IMR-90 (cell line): ENCODE measurements around the gene KRT7. TPM values are rescaled to one million over a fixed set of nuclear protein-coding genes. Genes with fewer than 3 reads are reported as not detected.
A peak's percentile ranks its signal among the peaks of the same experiment; 100 is the strongest.

Experiments used
- ATAC-seq: fragments of 200-7000 bp; cut with Tn5 transposase; 2 replicates; pipeline ENCODE4 v1.9.1; 2020; ENCODE audit warnings: low read depth, mild to moderate bottlenecking, moderate library complexity
- BruUV-seq: library from RNA; stranded (reverse); fragments of 400-500 nt; replicated peaks from 2 replicates; lab custom pipeline; 2021; lab: Mats Ljungman, UMichigan
- CTCF ChIA-PET: fragments of 300-600 bp; formaldehyde crosslinking; extraction: SDS; loops from one replicate; lab custom pipeline; 2021; ENCODE audit warnings: antibody characterized with exemption; lab: Yijun Ruan, JAX
- POLR2A ChIA-PET: fragments of 300-600 bp; sonication (Branson Sonifier 250); formaldehyde crosslinking; loops from one replicate; lab custom pipeline; 2022; ENCODE audit warnings: antibody characterized with exemption; ENCODE audit not compliant: unreplicated experiment; lab: Charles Lee
- DNase-seq: peaks from one replicate; pipeline ENCODE4 v3.0.0; 2013
- H2AFZ ChIP-seq: replicated peaks from 2 replicates; pipeline ENCODE3; 2013; ENCODE audit warnings: low read length, mild to moderate bottlenecking; ENCODE audit not compliant: poor library complexity
- H2AK5ac ChIP-seq: 2 replicates; pipeline ENCODE4 v1.6.1; 2013; ENCODE audit warnings: low read depth, low read length, inconsistent platforms
- H2AK9ac ChIP-seq: replicated peaks from 2 replicates; pipeline ENCODE3; 2013; ENCODE audit warnings: mild to moderate bottlenecking, low read depth, low read length, moderate library complexity; ENCODE audit not compliant: poor library complexity
- H2BK120ac ChIP-seq: 2 replicates; pipeline ENCODE4 v1.6.1; 2013; ENCODE audit warnings: low read depth, low read length, inconsistent platforms
- H2BK15ac ChIP-seq: 3 replicates; pipeline ENCODE4 v1.6.1; 2013; ENCODE audit warnings: low read depth, low read length, inconsistent platforms
- H2BK20ac ChIP-seq: 2 replicates; pipeline ENCODE4 v1.6.1; 2013; ENCODE audit warnings: low read depth, mild to moderate bottlenecking, inconsistent platforms, low read length, moderate library complexity
- H2BK5ac ChIP-seq: 2 replicates; pipeline ENCODE4 v1.6.1; 2013; ENCODE audit warnings: mild to moderate bottlenecking, low read depth, low read length, inconsistent platforms; ENCODE audit not compliant: poor library complexity, severe bottlenecking
- H3K14ac ChIP-seq: replicated peaks from 2 replicates; pipeline ENCODE4 v1.6.1; 2013; ENCODE audit warnings: low read depth, low read length, inconsistent platforms
- H3K18ac ChIP-seq: 2 replicates; pipeline ENCODE4 v1.6.1; 2013; ENCODE audit warnings: low read depth, low read length, control low read depth
- H3K23ac ChIP-seq: 2 replicates; pipeline ENCODE4 v1.6.1; 2013; ENCODE audit warnings: low read depth, low read length, inconsistent platforms
- H3K27ac ChIP-seq: 2 replicates; pipeline ENCODE4 v1.5.1; 2013; ENCODE audit warnings: mild to moderate bottlenecking, control low read depth, low read length; ENCODE audit not compliant: insufficient read depth
- H3K27me3 ChIP-seq: 2 replicates; pipeline ENCODE4 v1.6.1; 2013; ENCODE audit warnings: low read length; ENCODE audit not compliant: control insufficient read depth, insufficient read depth
- H3K36me3 ChIP-seq: 2 replicates; pipeline ENCODE4 v1.6.1; 2013; ENCODE audit warnings: low read length, mixed read lengths; ENCODE audit not compliant: control insufficient read depth, insufficient read depth
- H3K4ac ChIP-seq: 2 replicates; pipeline ENCODE4 v1.6.1; 2013; ENCODE audit warnings: low read depth, low read length, inconsistent platforms
- H3K4me1 ChIP-seq: 2 replicates; pipeline ENCODE4 v1.6.1; 2013; ENCODE audit warnings: low read length, mixed read lengths; ENCODE audit not compliant: control insufficient read depth, insufficient read depth
- H3K4me2 ChIP-seq: 2 replicates; pipeline ENCODE4 v1.6.1; 2013; ENCODE audit warnings: low read depth, mild to moderate bottlenecking, control low read depth, low read length, moderate library complexity
- H3K4me3 ChIP-seq: 2 replicates; pipeline ENCODE4 v1.5.1; 2013; ENCODE audit warnings: low read depth, mild to moderate bottlenecking, control low read depth, low read length, moderate library complexity; ENCODE audit not compliant: insufficient read depth
- H3K56ac ChIP-seq: 2 replicates; pipeline ENCODE4 v1.6.1; 2013; ENCODE audit warnings: low read length, inconsistent platforms; ENCODE audit not compliant: insufficient read depth; ENCODE audit errors: extremely low read depth
- H3K79me1 ChIP-seq, 2 experiments: 2 replicates each; pipeline ENCODE4 v1.6.1; 2013; ENCODE audit warnings: low read length in 2 of 2, inconsistent platforms in 1 of 2, low read depth in 1 of 2
- H3K9ac ChIP-seq: 2 replicates; pipeline ENCODE4 v1.6.1; 2013; ENCODE audit warnings: low read depth, low read length, control low read depth
- H3K9me1 ChIP-seq: 2 replicates; pipeline ENCODE4 v1.6.1; 2013; ENCODE audit warnings: low read length, inconsistent platforms; ENCODE audit not compliant: insufficient read depth
- H3K9me3 ChIP-seq: 2 replicates; pipeline ENCODE4 v1.6.1; 2013; ENCODE audit warnings: low read length; ENCODE audit not compliant: control insufficient read depth, insufficient read depth
- H4K20me1 ChIP-seq: 2 replicates; pipeline ENCODE4 v1.6.1; 2013; ENCODE audit warnings: low read length, inconsistent platforms; ENCODE audit not compliant: insufficient read depth
- H4K5ac ChIP-seq: 2 replicates; pipeline ENCODE4 v1.6.1; 2013; ENCODE audit warnings: mild to moderate bottlenecking, low read depth, low read length, control low read depth
- H4K8ac ChIP-seq, 2 experiments: 2 replicates each; pipeline ENCODE4 v1.6.1; 2013; ENCODE audit warnings: low read depth in 2 of 2, low read length in 2 of 2, control low read depth in 1 of 2, inconsistent platforms in 1 of 2
- H4K91ac ChIP-seq: 2 replicates; pipeline ENCODE4 v1.6.1; 2013; ENCODE audit warnings: low read depth, low read length, inconsistent platforms; ENCODE audit not compliant: insufficient read depth
- BHLHE40 ChIP-seq: fragments of 150-350 bp; IDR thresholded peaks from 2 replicates; pipeline ENCODE4 v1.6.1; 2016; ENCODE audit warnings: mild to moderate bottlenecking, low read depth, low read length
- CEBPB ChIP-seq: IDR thresholded peaks from 2 replicates; pipeline ENCODE4 v1.6.1; 2012; ENCODE audit warnings: low read depth, low read length, improper control_type of control experiment
- CHD1 ChIP-seq: IDR thresholded peaks from 2 replicates; pipeline ENCODE4 v1.6.1; 2012; ENCODE audit warnings: low read depth, low read length, improper control_type of control experiment
- FOS ChIP-seq: fragments of 150-350 bp; IDR thresholded peaks from 2 replicates; pipeline ENCODE4 v1.6.1; 2016; ENCODE audit warnings: low read depth, low read length
- MAFK ChIP-seq: IDR thresholded peaks from 2 replicates; pipeline ENCODE4 v1.6.1; 2012; ENCODE audit warnings: low read depth, low read length, improper control_type of control experiment
- MXI1 ChIP-seq: IDR thresholded peaks from 2 replicates; pipeline ENCODE4 v1.6.1; 2012; ENCODE audit warnings: low read depth, mild to moderate bottlenecking, low read length, moderate library complexity, borderline replicate concordance
- NFE2L2 ChIP-seq: fragments of 150-350 bp; IDR thresholded peaks from 2 replicates; pipeline ENCODE4 v1.6.1; 2016; ENCODE audit warnings: low read depth, mild to moderate bottlenecking, low read length
- POLR2A ChIP-seq: IDR thresholded peaks from 2 replicates; pipeline ENCODE4 v1.6.1; 2012; ENCODE audit warnings: mild to moderate bottlenecking, low read depth, low read length
- RAD21 ChIP-seq: IDR thresholded peaks from 2 replicates; pipeline ENCODE4 v1.6.1; 2012; ENCODE audit warnings: low read length, improper control_type of control experiment
- RCOR1 ChIP-seq: IDR thresholded peaks from 2 replicates; pipeline ENCODE4 v1.6.1; 2012; ENCODE audit warnings: mild to moderate bottlenecking, low read length, improper control_type of control experiment; ENCODE audit not compliant: insufficient replicate concordance
- RFX5 ChIP-seq: IDR thresholded peaks from 2 replicates; pipeline ENCODE4 v1.8.0; 2012; ENCODE audit warnings: low read depth, mild to moderate bottlenecking, low read length, moderate library complexity
- SMC3 ChIP-seq: fragments of 150-350 bp; IDR thresholded peaks from 2 replicates; pipeline ENCODE4 v1.6.1; 2016; ENCODE audit warnings: low read depth, mild to moderate bottlenecking, antibody characterized with exemption, low read length, moderate library complexity
- WGBS, 2 experiments: methylation state at CpG; one replicate each; pipeline versions ENCODE4 v1.1.5 to v1.1.7; 2013; ENCODE audit warnings: missing lambda C conversion rate in 2 of 2; ENCODE audit not compliant: insufficient read length in 1 of 2; ENCODE audit errors: extremely low coverage in 2 of 2; 5-methylcytosine and 5-hydroxymethylcytosine counted together
- dilution Hi-C: fragments of 300-500 bp; cut with HindIII; formaldehyde crosslinking; loops from one replicate; pipeline ENCODE4 v1.14.3; 2018; ENCODE audit warnings: low sequenced_read_pairs; ENCODE audit not compliant: unreplicated experiment
- in situ Hi-C: fragments of 300-500 bp; cut with MboI; formaldehyde crosslinking; loops from 3 replicates; pipeline ENCODE4 v1.14.3; 2019; ENCODE audit warnings: low sequenced_read_pairs, inconsistent platforms, mixed read lengths
- intact Hi-C: fragments of 100-400 bp; cut with micrococcal nuclease; formaldehyde crosslinking; loops from 2 replicates; pipeline ENCODE4 v1.10.0; 2022
- polyA plus RNA-seq, 3 experiments: library from polyadenylated mRNA; depleted of rRNA; stranded (reverse); fragments of >200 nt; gene quantifications; 2 replicates each; pipeline ENCODE4 v1.2.3, GENCODE V29; 2012; ENCODE audit warnings: low replicate concordance in 1 of 3
- total RNA-seq: library from RNA; depleted of rRNA; stranded (reverse); fragments of >200 nt; gene quantifications from 2 replicates; pipeline ENCODE4 v1.2.3, GENCODE V29; 2012
- TF ChIP-seq, protein P1 (sequence below): fragments of 150-350 bp; IDR thresholded peaks from 2 replicates; pipeline ENCODE4 v1.6.1; 2017; ENCODE audit warnings: mild to moderate bottlenecking, antibody characterized with exemption, low read length, low read depth
- TF ChIP-seq, protein P2 (sequence below): fragments of 150-350 bp; IDR thresholded peaks from 2 replicates; pipeline ENCODE4 v1.6.1; 2016; ENCODE audit warnings: low read depth, mild to moderate bottlenecking, low read length, moderate library complexity, borderline replicate concordance
- TF ChIP-seq, protein P3 (sequence below): conservative IDR thresholded peaks from 2 replicates; pipeline ENCODE4 v1.5.1; 2012; ENCODE audit warnings: mild to moderate bottlenecking, low read depth, low read length, improper control_type of control experiment

Gene KRT7
- total and polyA plus RNA-seq, 2 of the 4 experiments (the other 2 are of a cell fraction), result 0.54 to 1.7 TPM

DNA sequence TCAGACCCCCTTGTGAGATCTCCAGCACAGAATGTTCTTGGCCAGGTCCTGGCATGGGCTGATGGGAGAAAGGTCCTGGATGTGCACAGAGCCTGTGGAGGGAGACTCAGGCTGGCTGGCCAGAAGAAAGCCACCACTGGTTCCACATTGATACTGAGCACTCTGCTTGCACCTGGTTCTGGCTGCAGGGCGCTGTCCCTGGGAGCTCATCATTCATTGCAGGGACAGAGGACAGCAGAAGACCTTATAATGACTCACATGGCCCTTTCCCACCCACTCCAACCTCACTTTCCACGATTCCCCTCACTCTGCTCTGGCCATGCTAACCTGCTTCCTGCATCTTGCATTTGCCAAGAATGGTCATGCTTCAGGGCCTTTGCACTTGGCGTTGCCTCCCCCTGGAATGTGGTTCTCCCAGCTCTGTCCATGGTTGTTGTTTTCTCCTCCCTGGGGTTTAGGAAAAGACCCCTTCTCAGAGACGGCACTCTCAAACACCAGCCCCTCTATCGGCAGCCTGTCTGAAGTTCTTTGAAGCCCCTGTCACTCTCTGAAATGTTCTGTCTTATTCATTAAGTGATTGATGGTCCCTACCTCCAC is 10.3 kb downstream of the KRT7 start:
- no peak overlapping the region for H3K4me2 ChIP-seq
- H3K9me3 ChIP-seq, result no peaks in the 10 kb centered on the region
- H3K4me3 ChIP-seq, result no peak overlapping the region
- peak overlapping the region; percentile 96 for H2AK5ac ChIP-seq
- H2BK20ac ChIP-seq, result peak overlapping the region; percentile 99
- ChIA-PET POLR2A (no interaction called here), CTCF (interaction anchor here (1.1 kb wide), 1 partner anchor 36 kb away, joined by 5 read pairs; no protein-coding TSS in a partner anchor)
- 75% methylated on average over 2 of the region's 5 CpGs; no CpG with 5 or more reads in 1 of the 2 experiments for WGBS, 2 experiments
- peak overlapping the region; percentile 37; the same call in 1 of the 2 replicates for H4K5ac ChIP-seq
- intact Hi-C loops (no loop called here), dilution Hi-C loops (no loop called here), in situ Hi-C loops (no loop called here)
- H3K9ac ChIP-seq, result no peak overlapping the region
- peak overlapping the region; percentile 82 for H2BK5ac ChIP-seq
- no peak overlapping the region for H3K56ac ChIP-seq
- H3K18ac ChIP-seq, result peak overlapping the region; percentile 8; the same call in 1 of the 2 replicates
- no peaks in the 10 kb centered on the region for H3K36me3 ChIP-seq
- peak overlapping the region; percentile 47; the same call in 1 of the 2 replicates for H3K27ac ChIP-seq
- BruUV-seq, result no TSS peak
- peaks cover 0 to 6% of the 10 kb centered on the region in 2 experiments; a peak in 1 of 4 replicates for H3K79me1 ChIP-seq
- H4K20me1 ChIP-seq, result no peaks in the 10 kb centered on the region
- no peaks in the 10 kb centered on the region for H3K27me3 ChIP-seq
- ATAC-seq (peak; percentile 30), DNase-seq (peak; percentile 28)
- H2BK120ac ChIP-seq, result peak overlapping the region; percentile 100
- peak overlapping the region; percentile 95 for H4K91ac ChIP-seq
- peaks cover 22% of the 10 kb centered on the region for H3K4me1 ChIP-seq
- peak overlapping the region; percentile 32 to 89 for H4K8ac ChIP-seq
- H3K9me1 ChIP-seq, result peaks cover 28% of the 10 kb centered on the region
- peak overlapping the region; percentile 92 for H3K14ac ChIP-seq
- peak overlapping the region; percentile 97; the same call in 2 of the 3 replicates for H2BK15ac ChIP-seq
- H3K4ac ChIP-seq, result peak overlapping the region; percentile 99
- peak overlapping the region; percentile 98 for H2AFZ ChIP-seq
- peak overlapping the region; percentile 76 for H3K23ac ChIP-seq
- H2AK9ac ChIP-seq, result peak overlapping the region; percentile 95
- TF ChIP-seq, protein P1, sequence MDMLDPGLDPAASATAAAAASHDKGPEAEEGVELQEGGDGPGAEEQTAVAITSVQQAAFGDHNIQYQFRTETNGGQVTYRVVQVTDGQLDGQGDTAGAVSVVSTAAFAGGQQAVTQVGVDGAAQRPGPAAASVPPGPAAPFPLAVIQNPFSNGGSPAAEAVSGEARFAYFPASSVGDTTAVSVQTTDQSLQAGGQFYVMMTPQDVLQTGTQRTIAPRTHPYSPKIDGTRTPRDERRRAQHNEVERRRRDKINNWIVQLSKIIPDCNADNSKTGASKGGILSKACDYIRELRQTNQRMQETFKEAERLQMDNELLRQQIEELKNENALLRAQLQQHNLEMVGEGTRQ, result no peak
- no peak for TF ChIP-seq CHD1
- no peak for TF ChIP-seq CEBPB
- no peak for TF ChIP-seq MAFK
- no peak for TF ChIP-seq MXI1
- no peak for TF ChIP-seq SMC3
- no peak for TF ChIP-seq POLR2A
- TF ChIP-seq RFX5, result no peak
- TF ChIP-seq, protein P2, sequence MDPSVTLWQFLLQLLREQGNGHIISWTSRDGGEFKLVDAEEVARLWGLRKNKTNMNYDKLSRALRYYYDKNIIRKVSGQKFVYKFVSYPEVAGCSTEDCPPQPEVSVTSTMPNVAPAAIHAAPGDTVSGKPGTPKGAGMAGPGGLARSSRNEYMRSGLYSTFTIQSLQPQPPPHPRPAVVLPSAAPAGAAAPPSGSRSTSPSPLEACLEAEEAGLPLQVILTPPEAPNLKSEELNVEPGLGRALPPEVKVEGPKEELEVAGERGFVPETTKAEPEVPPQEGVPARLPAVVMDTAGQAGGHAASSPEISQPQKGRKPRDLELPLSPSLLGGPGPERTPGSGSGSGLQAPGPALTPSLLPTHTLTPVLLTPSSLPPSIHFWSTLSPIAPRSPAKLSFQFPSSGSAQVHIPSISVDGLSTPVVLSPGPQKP, result no peak
- no peak for TF ChIP-seq FOS
- TF ChIP-seq NFE2L2, result no peak
- TF ChIP-seq BHLHE40, result no peak
- TF ChIP-seq, protein P3, sequence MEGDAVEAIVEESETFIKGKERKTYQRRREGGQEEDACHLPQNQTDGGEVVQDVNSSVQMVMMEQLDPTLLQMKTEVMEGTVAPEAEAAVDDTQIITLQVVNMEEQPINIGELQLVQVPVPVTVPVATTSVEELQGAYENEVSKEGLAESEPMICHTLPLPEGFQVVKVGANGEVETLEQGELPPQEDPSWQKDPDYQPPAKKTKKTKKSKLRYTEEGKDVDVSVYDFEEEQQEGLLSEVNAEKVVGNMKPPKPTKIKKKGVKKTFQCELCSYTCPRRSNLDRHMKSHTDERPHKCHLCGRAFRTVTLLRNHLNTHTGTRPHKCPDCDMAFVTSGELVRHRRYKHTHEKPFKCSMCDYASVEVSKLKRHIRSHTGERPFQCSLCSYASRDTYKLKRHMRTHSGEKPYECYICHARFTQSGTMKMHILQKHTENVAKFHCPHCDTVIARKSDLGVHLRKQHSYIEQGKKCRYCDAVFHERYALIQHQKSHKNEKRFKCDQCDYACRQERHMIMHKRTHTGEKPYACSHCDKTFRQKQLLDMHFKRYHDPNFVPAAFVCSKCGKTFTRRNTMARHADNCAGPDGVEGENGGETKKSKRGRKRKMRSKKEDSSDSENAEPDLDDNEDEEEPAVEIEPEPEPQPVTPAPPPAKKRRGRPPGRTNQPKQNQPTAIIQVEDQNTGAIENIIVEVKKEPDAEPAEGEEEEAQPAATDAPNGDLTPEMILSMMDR, result no peak
- TF ChIP-seq RAD21, result no peak
- TF ChIP-seq RCOR1, result no peak
